BJ (cell line): Measurements from ENCODE around the gene EIF4A3. TPM values are rescaled to one million over a fixed set of nuclear protein-coding genes. Genes with fewer than 3 reads are reported as not detected.

Source experiments
- CTCF ChIA-PET: fragments of 350-600 bp; formaldehyde crosslinking; extraction: SDS; loops from one replicate; lab custom pipeline; 2021; ENCODE audit warnings: antibody characterized with exemption, inconsistent platforms; lab: Yijun Ruan, JAX
- POLR2A ChIA-PET: fragments of 300-600 bp; sonication (Branson Sonifier 250); formaldehyde crosslinking; extraction: SDS; loops from one replicate; lab custom pipeline; 2021; ENCODE audit warnings: antibody characterized with exemption; lab: Charles Lee
- DNase-seq: peaks from one replicate; pipeline ENCODE4 v3.0.0-alpha.2; 2011; ENCODE audit warnings: low read depth
- H3K27me3 ChIP-seq: 2 replicates; pipeline ENCODE4 v1.6.0; 2011; ENCODE audit warnings: low read length; ENCODE audit not compliant: control insufficient read depth, insufficient read depth
- H3K36me3 ChIP-seq: 2 replicates; pipeline ENCODE4 v1.5.1; 2011; ENCODE audit warnings: low read length; ENCODE audit not compliant: control insufficient read depth, insufficient read depth
- H3K4me3 ChIP-seq: 2 replicates; pipeline ENCODE4 v1.5.1; 2011; ENCODE audit warnings: low read depth, mild to moderate bottlenecking, control low read depth, low read length
- CTCF ChIP-seq: IDR thresholded peaks from 2 replicates; pipeline ENCODE4 v1.5.1; 2011; ENCODE audit warnings: low read depth, mild to moderate bottlenecking, control low read depth, inconsistent platforms, low read length, moderate library complexity; ENCODE audit not compliant: insufficient read depth
- polyA plus RNA-seq: library from polyadenylated mRNA; depleted of rRNA; stranded (reverse); fragments of >200 nt; gene quantifications from 2 replicates; pipeline ENCODE4 v1.2.3, GENCODE V29; 2011

The EIF4A3 gene
- polyA plus RNA-seq, 1 experiment: 89.4 TPM

GRCh38 chr17:80097844-80098691 is 48.9 kb downstream of the EIF4A3 start:
- Histone ChIP-seq H3K27me3 (no peaks in the 10 kb centered on the region), H3K36me3 (no peaks in the 10 kb centered on the region), H3K4me3 (no peak overlapping the region)
- TF ChIP-seq CTCF: no peak
- CTCF ChIA-PET: interaction anchor here (0.6 to 1.1 kb wide), 2 partner anchors 16 to 225 kb away, joined by 3 read pairs; no protein-coding TSS in a partner anchor
- POLR2A ChIA-PET: no interaction called here
- DNase-seq: no peak

- Histone ChIP-seq H3K27me3 (no peaks in the 10 kb centered on the region), H3K36me3 (no peaks in the 10 kb centered on the region), H3K4me3 (no peak overlapping the region)
- no peak for DNase-seq
- CTCF ChIA-PET: interaction anchor here (1.0 to 1.1 kb wide), 2 partner anchors 15 to 88 kb away, joined by 3 read pairs; no protein-coding TSS in a partner anchor
- no peak for TF ChIP-seq CTCF
- POLR2A ChIA-PET: no interaction called here
Observed at GRCh38 chr17:80097127-80097621, 49.8 kb downstream of the EIF4A3 start.

GRCh38 chr17:80096561-80097021 is 50.3 kb downstream of the EIF4A3 start:
- CTCF ChIA-PET: interaction anchor here (1.0 to 1.1 kb wide), 2 partner anchors 14 to 88 kb away, joined by 3 read pairs; no protein-coding TSS in a partner anchor
- Histone ChIP-seq H3K27me3 (no peaks in the 10 kb centered on the region), H3K4me3 (no peak overlapping the region), H3K36me3 (no peaks in the 10 kb centered on the region)
- no peak for DNase-seq
- POLR2A ChIA-PET: no interaction called here
- no peak for TF ChIP-seq CTCF

- CTCF ChIA-PET: interaction anchor here (4.9 kb wide), 1 partner anchor 13 kb away, joined by 28 read pairs; no protein-coding TSS in a partner anchor
- Histone ChIP-seq H3K36me3 (no peaks in the 10 kb centered on the region), H3K4me3 (no peak overlapping the region), H3K27me3 (no peaks in the 10 kb centered on the region)
- DNase-seq: no peak
- POLR2A ChIA-PET: no interaction called here
- no peak for TF ChIP-seq CTCF
Observed at GRCh38 chr17:80095844-80096475, 51.0 kb downstream of the EIF4A3 start.
